SK-N-SH treated with all-trans-retinoic acid at 6 μM for 48 hours (cell line): ENCODE data around the gene TBCD.

Experiments
- ATAC-seq: fragments of 200-7000 bp; cut with Tn5 transposase; 3 replicates; pipeline ENCODE4 v1.9.1; 2020; ENCODE audit warnings: mild to moderate bottlenecking, moderate library complexity
- ARNTL ChIP-seq: fragments of 450-650 bp; formaldehyde crosslinking; IDR thresholded peaks from 2 replicates; pipeline ENCODE4 v1.5.0; 2020; ENCODE audit warnings: low read depth, mild to moderate bottlenecking, moderate library complexity, borderline replicate concordance
- BACH2 ChIP-seq: fragments of 250-450 bp; sonication (Bioruptor Pico); IDR thresholded peaks from 2 replicates; pipeline ENCODE4 v1.9.0; 2021; ENCODE audit warnings: mild to moderate bottlenecking, borderline replicate concordance
- CREB5 ChIP-seq: fragments of 250-450 bp; sonication (Bioruptor Pico); IDR thresholded peaks from 2 replicates; pipeline ENCODE4 v1.5.1; 2020; ENCODE audit warnings: low read depth, mild to moderate bottlenecking, moderate library complexity
- CSDC2 ChIP-seq: fragments of 250-450 bp; sonication (Bioruptor Pico); IDR thresholded peaks from 2 replicates; pipeline ENCODE4 v1.5.0; 2020; ENCODE audit warnings: mild to moderate bottlenecking, moderate library complexity
- ESRRG ChIP-seq: fragments of 250-450 bp; sonication (Bioruptor Pico); IDR thresholded peaks from 2 replicates; pipeline ENCODE4 v1.6.1; 2021; ENCODE audit warnings: mild to moderate bottlenecking
- GLIS3 ChIP-seq: fragments of 250-450 bp; sonication (Bioruptor Pico); IDR thresholded peaks from 2 replicates; pipeline ENCODE4 v1.5.0; 2020; ENCODE audit warnings: mild to moderate bottlenecking, moderate library complexity
- ISL1 ChIP-seq: fragments of 250-450 bp; sonication (Bioruptor Pico); IDR thresholded peaks from 2 replicates; pipeline ENCODE4 v2.1.2; 2022; ENCODE audit warnings: mild to moderate bottlenecking, moderate library complexity
- OSR1 ChIP-seq: fragments of 250-450 bp; sonication (Bioruptor Pico); IDR thresholded peaks from 2 replicates; pipeline ENCODE4 v1.8.0; 2022; ENCODE audit warnings: moderate library complexity, mild to moderate bottlenecking, inconsistent platforms
- POU6F1 ChIP-seq: fragments of 250-450 bp; sonication (Bioruptor Pico); IDR thresholded peaks from 2 replicates; pipeline ENCODE4 v1.8.0; 2021; ENCODE audit warnings: low read depth, mild to moderate bottlenecking, moderate library complexity, borderline replicate concordance
- RARB ChIP-seq: fragments of 250-450 bp; sonication (Bioruptor Pico); IDR thresholded peaks from 2 replicates; pipeline ENCODE4 v1.8.0; 2021; ENCODE audit warnings: mild to moderate bottlenecking, moderate library complexity
- SNAI2 ChIP-seq: fragments of 250-450 bp; sonication (Bioruptor Pico); IDR thresholded peaks from 2 replicates; pipeline ENCODE4 v1.5.0; 2020; ENCODE audit warnings: mild to moderate bottlenecking, moderate library complexity
- TCF4 ChIP-seq: fragments of 250-450 bp; sonication (Bioruptor Pico); IDR thresholded peaks from 2 replicates; pipeline ENCODE4 v1.8.0; 2021; ENCODE audit warnings: mild to moderate bottlenecking, moderate library complexity, borderline replicate concordance
- TOX ChIP-seq: fragments of 250-450 bp; sonication (Bioruptor Pico); IDR thresholded peaks from 2 replicates; pipeline ENCODE4 v1.8.0; 2021; ENCODE audit warnings: mild to moderate bottlenecking, moderate library complexity, borderline replicate concordance
- TSHZ2 ChIP-seq: fragments of 250-450 bp; sonication (Bioruptor Pico); IDR thresholded peaks from 2 replicates; pipeline ENCODE4 v1.5.0; 2020; ENCODE audit warnings: mild to moderate bottlenecking, moderate library complexity
- ZC3H10 ChIP-seq: fragments of 250-450 bp; sonication (Bioruptor Pico); IDR thresholded peaks from 2 replicates; pipeline ENCODE4 v1.5.1; 2021; ENCODE audit warnings: mild to moderate bottlenecking, moderate library complexity
- ZFP3 ChIP-seq: fragments of 250-450 bp; sonication (Bioruptor Pico); IDR thresholded peaks from 2 replicates; pipeline ENCODE4 v1.5.0; 2020; ENCODE audit warnings: mild to moderate bottlenecking, moderate library complexity
- ZFP30 ChIP-seq: fragments of 450-650 bp; formaldehyde crosslinking; IDR thresholded peaks from 2 replicates; pipeline ENCODE4 v1.5.0; 2022; ENCODE audit warnings: mild to moderate bottlenecking, moderate library complexity
- ZNF565 ChIP-seq: fragments of 450-650 bp; formaldehyde crosslinking; conservative IDR thresholded peaks from 2 replicates; pipeline ENCODE4 v1.5.0; 2020; ENCODE audit warnings: low read depth, mild to moderate bottlenecking, moderate library complexity
- ZNF8 ChIP-seq: fragments of 450-650 bp; formaldehyde crosslinking; IDR thresholded peaks from 2 replicates; pipeline ENCODE4 v1.5.0; 2020; ENCODE audit warnings: mild to moderate bottlenecking, moderate library complexity

Gene TBCD

GRCh38 chr17:82840431-82840831 lies 88.6 kb downstream of the TBCD start:
- no peak for ATAC-seq
- TF ChIP-seq ISL1 (CRISPR knock-in tag): no peak
- TF ChIP-seq ZNF8: no peak

GRCh38 chr17:82841921-82842596 lies 90.2 kb downstream of the TBCD start:
- no peak for ATAC-seq
- TF ChIP-seq RARB (CRISPR knock-in tag): no peak
- no peak for TF ChIP-seq ESRRG (CRISPR knock-in tag)
- TF ChIP-seq ISL1 (CRISPR knock-in tag): no peak
- no peak for TF ChIP-seq CSDC2 (CRISPR knock-in tag)
- TF ChIP-seq ZFP3 (CRISPR knock-in tag): no peak
- TF ChIP-seq TSHZ2 (CRISPR knock-in tag): no peak
- TF ChIP-seq ZC3H10 (CRISPR knock-in tag): no peak
- TF ChIP-seq CREB5 (CRISPR knock-in tag): no peak
- TF ChIP-seq ZNF565 (CRISPR knock-in tag): no peak
- no peak for TF ChIP-seq POU6F1
- no peak for TF ChIP-seq TOX (CRISPR knock-in tag)
- no peak for TF ChIP-seq OSR1 (CRISPR knock-in tag)
- TF ChIP-seq ARNTL: no peak

- no peak for TF ChIP-seq RARB (CRISPR knock-in tag)
- no peak for TF ChIP-seq GLIS3 (CRISPR knock-in tag)
- TF ChIP-seq ESRRG (CRISPR knock-in tag): no peak
- TF ChIP-seq SNAI2 (CRISPR knock-in tag): no peak
- no peak for TF ChIP-seq ISL1 (CRISPR knock-in tag)
- no peak for TF ChIP-seq ZFP30 (CRISPR knock-in tag)
- no peak for ATAC-seq
Measured at GRCh38 chr17:82843904-82844680, 92.2 kb downstream of the TBCD start.

- no peak for TF ChIP-seq ZC3H10 (CRISPR knock-in tag)
- TF ChIP-seq ZNF8: no peak
- no peak for TF ChIP-seq CSDC2 (CRISPR knock-in tag)
- no peak for TF ChIP-seq ZFP30 (CRISPR knock-in tag)
- no peak for TF ChIP-seq RARB (CRISPR knock-in tag)
- no peak for TF ChIP-seq POU6F1
- TF ChIP-seq BACH2 (CRISPR knock-in tag): no peak
- no peak for TF ChIP-seq TSHZ2 (CRISPR knock-in tag)
- TF ChIP-seq CREB5 (CRISPR knock-in tag): no peak
- no peak for TF ChIP-seq TCF4
- no peak for TF ChIP-seq ZFP3 (CRISPR knock-in tag)
- no peak for TF ChIP-seq ZNF565 (CRISPR knock-in tag)
- no peak for TF ChIP-seq ESRRG (CRISPR knock-in tag)
- TF ChIP-seq, all 23 proteins: peak for 0
- no peak for ATAC-seq
Measured at GRCh38 chr17:82844796-82845162, 92.9 kb downstream of the TBCD start.
